T-helper 2 cell treated with Interferon-gamma antibody and Interleukin-4, amounts not matched to agents 5 μg/mL and 100 μg/mL, for 36 hours (primary cell): Measurements from ENCODE around the gene ACSS2.
A peak's percentile ranks its signal among the peaks of the same experiment; 100 is the strongest.

Source experiments
- DNase-seq: peaks from one replicate; pipeline ENCODE4 v3.0.0; 2021; ENCODE audit warnings: low spot score
- H3K27ac Mint-ChIP-seq: one replicate; pipeline ENCODE4 v1.8.0; 2021; ENCODE audit warnings: mild to moderate bottlenecking, mixed read lengths
- H3K27me3 Mint-ChIP-seq: one replicate; pipeline ENCODE4 v1.8.0; 2021; ENCODE audit warnings: low read depth, mixed read lengths
- H3K36me3 Mint-ChIP-seq: one replicate; pipeline ENCODE4 v1.8.0; 2021; ENCODE audit warnings: low read depth, mixed read lengths
- H3K4me1 Mint-ChIP-seq: one replicate; pipeline ENCODE4 v1.8.0; 2021; ENCODE audit warnings: low read depth, mixed read lengths
- H3K4me3 Mint-ChIP-seq: one replicate; pipeline ENCODE4 v1.8.0; 2022; ENCODE audit warnings: mild to moderate bottlenecking, moderate library complexity, mixed read lengths
- H3K9me3 Mint-ChIP-seq: one replicate; pipeline ENCODE4 v1.8.0; 2021; ENCODE audit warnings: mixed read lengths

ACSS2 gene

GRCh38 chr20:34940081-34940481 is 63.7 kb downstream of the ACSS2 start:
- Mint-ChIP-seq H3K27me3 (no peaks in the 10 kb centered on the region), H3K4me1 (no peaks in the 10 kb centered on the region), H3K9me3 (no peaks in the 10 kb centered on the region), H3K4me3 (no peak overlapping the region), H3K36me3 (peaks cover 35% of the 10 kb centered on the region), H3K27ac (no peak overlapping the region)
- DNase-seq: no peak

GRCh38 chr20:34941226-34941625 is 64.8 kb downstream of the ACSS2 start:
- no peak for DNase-seq
- no peaks in the 10 kb centered on the region for H3K27me3 Mint-ChIP-seq
- H3K36me3 Mint-ChIP-seq: peaks cover 35% of the 10 kb centered on the region
- no peaks in the 10 kb centered on the region for H3K4me1 Mint-ChIP-seq
- H3K4me3 Mint-ChIP-seq: no peak overlapping the region
- no peak overlapping the region for H3K27ac Mint-ChIP-seq
- H3K9me3 Mint-ChIP-seq: no peaks in the 10 kb centered on the region

- peaks cover 37% of the 10 kb centered on the region for H3K36me3 Mint-ChIP-seq
- no peak for DNase-seq
Measured at GRCh38 chr20:34942301-34942700, 65.9 kb downstream of the ACSS2 start.

GRCh38 chr20:34943808-34944567 is 67.6 kb downstream of the ACSS2 start:
- Mint-ChIP-seq H3K9me3 (no peaks in the 10 kb centered on the region), H3K36me3 (peaks cover 31% of the 10 kb centered on the region), H3K4me1 (no peaks in the 10 kb centered on the region), H3K27me3 (no peaks in the 10 kb centered on the region), H3K27ac (no peak overlapping the region), H3K4me3 (no peak overlapping the region)
- DNase-seq: no peak

More at GRCh38 chr20:34942301-34942700, 65.9 kb downstream of the ACSS2 start:
- Mint-ChIP-seq H3K4me3 (no peak overlapping the region), H3K27me3 (no peaks in the 10 kb centered on the region), H3K4me1 (no peaks in the 10 kb centered on the region), H3K27ac (no peak overlapping the region), H3K9me3 (no peaks in the 10 kb centered on the region)

GRCh38 chr20:34945315-34946077 is 69.1 kb downstream of the ACSS2 start:
- no peaks in the 10 kb centered on the region for H3K27me3 Mint-ChIP-seq
- peaks cover 42% of the 10 kb centered on the region for H3K36me3 Mint-ChIP-seq
- no peaks in the 10 kb centered on the region for H3K9me3 Mint-ChIP-seq
- no peak overlapping the region for H3K27ac Mint-ChIP-seq
- H3K4me1 Mint-ChIP-seq: no peaks in the 10 kb centered on the region
- no peak overlapping the region for H3K4me3 Mint-ChIP-seq
- no peak for DNase-seq

GRCh38 chr20:34946661-34947060 is 70.2 kb downstream of the ACSS2 start:
- Mint-ChIP-seq H3K27me3 (no peaks in the 10 kb centered on the region), H3K4me3 (no peak overlapping the region), H3K4me1 (no peaks in the 10 kb centered on the region), H3K27ac (no peak overlapping the region), H3K9me3 (no peaks in the 10 kb centered on the region), H3K36me3 (peaks cover 44% of the 10 kb centered on the region)
- DNase-seq: no peak

GRCh38 chr20:34947336-34947735 is 70.9 kb downstream of the ACSS2 start:
- H3K27ac Mint-ChIP-seq: no peak overlapping the region
- H3K9me3 Mint-ChIP-seq: no peaks in the 10 kb centered on the region
- peaks cover 41% of the 10 kb centered on the region for H3K36me3 Mint-ChIP-seq
- no peak overlapping the region for H3K4me3 Mint-ChIP-seq
- H3K27me3 Mint-ChIP-seq: no peaks in the 10 kb centered on the region
- no peaks in the 10 kb centered on the region for H3K4me1 Mint-ChIP-seq
- no peak for DNase-seq

- H3K27ac Mint-ChIP-seq: no peak overlapping the region
- no peaks in the 10 kb centered on the region for H3K27me3 Mint-ChIP-seq
- no peak for DNase-seq
- no peaks in the 10 kb centered on the region for H3K4me1 Mint-ChIP-seq
- no peaks in the 10 kb centered on the region for H3K9me3 Mint-ChIP-seq
- peaks cover 36% of the 10 kb centered on the region for H3K36me3 Mint-ChIP-seq
- H3K4me3 Mint-ChIP-seq: no peak overlapping the region
Measured at GRCh38 chr20:34948030-34948429, 71.6 kb downstream of the ACSS2 start.

GRCh38 chr20:34949120-34949519 is 72.7 kb downstream of the ACSS2 start:
- H3K4me3 Mint-ChIP-seq: no peak overlapping the region
- no peaks in the 10 kb centered on the region for H3K9me3 Mint-ChIP-seq
- no peak for DNase-seq
- H3K27me3 Mint-ChIP-seq: no peaks in the 10 kb centered on the region
- H3K27ac Mint-ChIP-seq: no peak overlapping the region
- H3K4me1 Mint-ChIP-seq: no peaks in the 10 kb centered on the region
- H3K36me3 Mint-ChIP-seq: peaks cover 29% of the 10 kb centered on the region

- Mint-ChIP-seq H3K4me3 (no peak overlapping the region), H3K9me3 (no peaks in the 10 kb centered on the region), H3K27ac (no peak overlapping the region), H3K4me1 (peaks cover 11% of the 10 kb centered on the region), H3K36me3 (peaks cover 31% of the 10 kb centered on the region), H3K27me3 (no peaks in the 10 kb centered on the region)
- no peak for DNase-seq
Measured at GRCh38 chr20:34951252-34951651, 74.8 kb downstream of the ACSS2 start.

GRCh38 chr20:34951652-34952051 is 75.2 kb downstream of the ACSS2 start:
- H3K36me3 Mint-ChIP-seq: peaks cover 28% of the 10 kb centered on the region
- no peaks in the 10 kb centered on the region for H3K27me3 Mint-ChIP-seq
- H3K9me3 Mint-ChIP-seq: no peaks in the 10 kb centered on the region
- no peak for DNase-seq
- no peak overlapping the region for H3K4me3 Mint-ChIP-seq
- peaks cover 14% of the 10 kb centered on the region for H3K4me1 Mint-ChIP-seq
- no peak overlapping the region for H3K27ac Mint-ChIP-seq

- Mint-ChIP-seq H3K4me3 (no peak overlapping the region), H3K36me3 (peaks cover 25% of the 10 kb centered on the region), H3K9me3 (no peaks in the 10 kb centered on the region), H3K27ac (no peak overlapping the region), H3K27me3 (no peaks in the 10 kb centered on the region), H3K4me1 (peaks cover 14% of the 10 kb centered on the region)
- no peak for DNase-seq
Measured at GRCh38 chr20:34952671-34953070, 76.3 kb downstream of the ACSS2 start.

GRCh38 chr20:34953960-34954359 is 77.5 kb downstream of the ACSS2 start:
- H3K4me3 Mint-ChIP-seq: no peak overlapping the region
- H3K27me3 Mint-ChIP-seq: no peaks in the 10 kb centered on the region
- H3K36me3 Mint-ChIP-seq: peaks cover 25% of the 10 kb centered on the region
- H3K4me1 Mint-ChIP-seq: peaks cover 14% of the 10 kb centered on the region
- H3K9me3 Mint-ChIP-seq: no peaks in the 10 kb centered on the region
- DNase-seq: no peak
- no peak overlapping the region for H3K27ac Mint-ChIP-seq

- Mint-ChIP-seq H3K4me3 (peak overlapping the region; percentile 95), H3K36me3 (peaks cover 15% of the 10 kb centered on the region), H3K27ac (peak overlapping the region; percentile 90), H3K9me3 (no peaks in the 10 kb centered on the region), H3K27me3 (no peaks in the 10 kb centered on the region), H3K4me1 (peaks cover 14% of the 10 kb centered on the region)
- DNase-seq: no peak
Measured at GRCh38 chr20:34954904-34955230, 78.5 kb downstream of the ACSS2 start.
